GM21737 (cell line): ENCODE data around the gene THRB.

Source experiments
- ATAC-seq: cut with Tn5 transposase; IDR thresholded peaks from one replicate; pipeline ENCODE4 v1.9.1; 2021; ENCODE audit warnings: mild to moderate bottlenecking, moderate library complexity; ENCODE audit not compliant: unreplicated experiment

Gene THRB

GRCh38 chr3:24385012-24385615 lies 109.5 kb downstream of the THRB start:
- no peak for ATAC-seq

- ATAC-seq = no peak
Observed at GRCh38 chr3:24382647-24383046, 112.0 kb downstream of the THRB start.

GRCh38 chr3:24379936-24380335 lies 114.7 kb downstream of the THRB start:
- no peak for ATAC-seq

GRCh38 chr3:24378313-24378712 lies 116.3 kb downstream of the THRB start:
- ATAC-seq = no peak

DNA sequence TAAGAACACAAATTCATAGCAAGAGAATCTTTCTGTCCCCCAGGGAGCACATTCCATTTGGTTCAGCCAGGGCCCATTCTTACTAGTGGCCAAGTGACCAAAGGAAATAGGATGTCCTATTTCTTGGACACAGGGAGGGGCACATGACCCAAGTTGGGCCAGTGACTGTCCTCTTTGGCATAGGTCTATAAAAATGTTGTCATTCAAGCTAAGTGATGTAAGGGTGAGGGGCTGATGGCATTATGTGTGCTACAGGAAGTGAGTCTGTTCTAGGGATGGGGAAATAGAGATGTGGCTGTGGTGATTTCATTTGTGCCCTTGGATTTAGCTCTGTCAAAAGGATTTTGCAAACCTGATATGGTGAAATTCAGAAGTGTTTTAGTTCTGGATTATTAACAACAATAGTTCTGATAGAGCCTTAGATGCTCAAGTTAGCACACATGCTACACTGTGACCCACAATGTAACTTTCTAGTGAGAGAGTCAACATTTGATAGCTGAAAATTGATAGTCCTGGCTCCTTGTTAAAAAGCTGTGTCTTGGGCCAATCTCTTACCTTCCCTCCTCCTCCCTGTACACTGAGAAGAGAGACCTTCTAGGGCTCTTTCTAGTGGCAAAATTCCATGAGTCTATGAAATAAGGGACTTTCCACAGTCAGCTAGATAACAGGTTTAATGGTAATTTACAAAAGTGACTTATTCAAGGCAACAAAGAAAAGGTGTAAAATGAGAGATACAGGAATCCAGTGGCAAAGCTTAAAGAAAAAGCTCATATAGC lies 117.2 kb downstream of the THRB start:
- ATAC-seq = no peak

- no peak for ATAC-seq
Observed at GRCh38 chr3:24375947-24376384, 118.7 kb downstream of the THRB start.

GRCh38 chr3:24374801-24375200 lies 119.8 kb downstream of the THRB start:
- ATAC-seq = no peak

DNA sequence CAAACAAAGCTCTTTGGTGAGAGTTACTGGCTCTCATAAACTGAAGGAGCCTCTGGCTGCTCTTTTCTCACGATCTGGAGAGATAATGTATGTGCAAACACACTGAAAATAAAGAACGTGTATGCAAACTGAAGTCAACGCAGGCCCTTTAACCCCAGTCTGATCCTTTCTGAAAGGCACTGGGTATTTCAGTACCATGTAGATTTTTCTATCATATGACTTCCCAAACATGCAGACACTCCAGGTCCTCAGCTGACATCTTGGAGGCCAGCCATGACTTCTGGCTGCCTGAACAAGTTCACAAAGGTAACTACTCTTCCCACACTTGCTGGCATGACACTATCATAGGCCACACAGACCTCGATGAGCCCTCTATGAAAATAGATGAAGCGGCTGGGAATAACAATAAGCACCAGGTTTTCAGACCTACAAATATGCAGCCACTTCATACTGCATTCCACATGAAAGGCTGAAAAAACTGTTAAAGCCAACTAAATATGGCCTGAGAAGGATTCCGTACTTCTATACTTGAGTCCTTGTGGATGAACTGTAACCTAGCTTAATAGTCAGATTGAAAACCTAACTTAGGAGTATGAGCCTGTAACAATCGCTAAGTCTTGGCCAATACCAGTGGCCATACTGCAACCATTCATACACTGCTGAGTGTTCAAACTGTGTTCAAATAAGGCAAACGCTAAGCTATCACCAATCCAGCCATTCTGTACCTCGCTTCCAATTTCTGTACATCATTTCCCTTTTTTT lies 121.3 kb downstream of the THRB start:
- ATAC-seq = no peak

DNA sequence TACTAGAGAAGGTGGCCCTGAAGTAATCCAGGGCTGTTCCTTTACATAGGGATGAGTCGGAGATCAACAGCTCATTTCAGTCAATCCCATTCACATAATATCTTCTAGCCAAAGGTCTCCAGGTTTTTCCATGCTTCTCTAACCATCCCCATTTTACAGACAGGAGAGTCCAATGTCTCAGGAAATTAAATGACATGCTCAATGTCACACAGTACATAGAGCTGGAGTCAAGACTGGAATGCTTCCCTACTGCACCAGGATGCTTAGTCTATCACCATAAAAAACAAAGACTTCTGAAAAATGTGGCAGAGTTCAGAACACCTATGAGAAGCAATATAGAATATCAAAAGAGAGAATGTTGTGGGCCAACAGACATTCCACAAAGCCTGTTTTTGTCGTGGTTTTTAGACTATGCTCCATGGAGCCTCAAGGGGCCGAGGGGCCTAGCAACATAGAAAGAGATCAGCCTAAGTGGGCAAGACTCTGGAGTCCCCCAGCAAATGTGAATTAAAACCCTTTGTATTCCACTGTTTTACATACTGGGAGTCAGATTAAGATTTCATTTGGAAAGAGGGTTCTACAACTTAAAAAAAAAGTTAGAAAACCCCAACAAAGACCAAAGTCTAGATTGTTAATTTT lies 122.0 kb downstream of the THRB start:
- no peak for ATAC-seq

DNA sequence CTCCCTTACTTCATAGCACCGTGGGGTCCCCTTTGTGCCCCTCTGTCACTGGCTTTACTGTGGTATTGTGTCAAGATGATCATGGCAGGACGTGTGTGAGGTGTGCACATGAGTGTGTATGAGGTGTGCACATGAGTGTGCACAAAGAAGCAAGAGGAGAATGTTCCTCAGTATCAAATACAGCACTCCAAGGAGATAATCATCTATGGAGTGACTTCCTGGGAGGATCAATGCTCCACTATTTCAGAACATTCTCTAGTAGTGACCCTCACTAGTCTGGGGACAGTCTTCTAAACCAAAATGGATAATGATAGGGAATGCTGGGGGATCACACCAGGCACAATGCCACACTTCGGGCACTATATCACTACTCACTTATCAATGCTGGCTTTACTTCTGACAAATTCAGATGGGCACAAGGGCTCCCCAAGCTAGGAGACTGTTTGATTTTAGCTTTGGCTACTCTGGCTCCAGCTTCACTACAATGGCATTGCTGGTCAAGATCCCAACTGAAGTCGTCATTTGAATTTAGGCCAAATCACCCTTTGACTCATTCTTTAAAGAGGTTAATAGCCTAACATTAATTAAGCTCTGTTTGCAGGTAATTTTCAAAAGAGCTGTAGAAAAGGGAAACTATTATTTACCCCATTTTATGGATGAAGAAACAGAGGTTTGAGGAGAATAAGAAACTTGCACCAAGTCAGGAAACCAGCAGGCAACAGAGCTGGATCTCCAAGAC lies 124.1 kb downstream of the THRB start:
- no peak for ATAC-seq

GRCh38 chr3:24368605-24369004 lies 126.0 kb downstream of the THRB start:
- ATAC-seq = no peak

GRCh38 chr3:24367664-24368264 lies 126.9 kb downstream of the THRB start:
- ATAC-seq = no peak

DNA sequence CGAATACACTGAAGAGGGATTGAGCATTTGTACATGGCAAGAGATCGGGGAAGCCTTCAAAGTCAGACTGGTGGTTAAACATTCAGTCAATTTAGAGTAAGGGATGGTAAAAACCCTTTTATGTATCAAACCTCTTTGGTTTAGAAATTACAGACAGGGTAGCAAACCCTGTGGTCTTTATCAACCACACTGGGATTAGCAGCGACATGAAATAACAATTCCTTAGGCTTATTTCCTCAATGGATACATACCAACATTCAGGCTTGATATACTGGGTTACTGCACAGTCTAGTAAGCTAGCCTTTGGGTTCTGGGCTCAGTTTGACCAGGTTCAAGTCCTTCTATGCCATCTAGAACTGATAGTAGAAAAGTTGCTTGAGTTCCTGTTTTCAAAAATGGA lies 127.4 kb downstream of the THRB start:
- ATAC-seq = no peak

- no peak for ATAC-seq
Observed at GRCh38 chr3:24365168-24365567, 129.5 kb downstream of the THRB start.

GRCh38 chr3:24364359-24364758 lies 130.3 kb downstream of the THRB start:
- ATAC-seq = no peak

GRCh38 chr3:24363242-24363641 lies 131.4 kb downstream of the THRB start:
- no peak for ATAC-seq

- no peak for ATAC-seq
Observed at GRCh38 chr3:24361623-24362022, 133.0 kb downstream of the THRB start.

DNA sequence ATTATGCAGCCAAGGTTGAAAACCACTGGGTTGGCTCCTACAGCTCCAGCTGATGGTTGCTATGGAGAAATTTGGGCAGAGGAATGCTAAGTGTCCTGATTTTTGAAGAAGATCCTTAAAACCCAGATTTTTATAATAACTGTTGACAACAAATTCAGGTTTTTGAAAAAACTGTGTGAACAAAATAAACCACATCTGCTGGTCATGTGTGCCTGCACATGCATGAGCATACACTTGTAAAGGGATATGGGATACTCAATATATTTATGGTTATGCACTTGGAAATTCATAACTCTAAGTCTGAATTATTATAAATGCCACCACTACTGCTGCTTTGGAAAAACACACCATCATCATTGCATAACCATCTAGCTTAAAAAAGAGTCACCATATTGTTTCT lies 133.7 kb downstream of the THRB start:
- no peak for ATAC-seq

DNA sequence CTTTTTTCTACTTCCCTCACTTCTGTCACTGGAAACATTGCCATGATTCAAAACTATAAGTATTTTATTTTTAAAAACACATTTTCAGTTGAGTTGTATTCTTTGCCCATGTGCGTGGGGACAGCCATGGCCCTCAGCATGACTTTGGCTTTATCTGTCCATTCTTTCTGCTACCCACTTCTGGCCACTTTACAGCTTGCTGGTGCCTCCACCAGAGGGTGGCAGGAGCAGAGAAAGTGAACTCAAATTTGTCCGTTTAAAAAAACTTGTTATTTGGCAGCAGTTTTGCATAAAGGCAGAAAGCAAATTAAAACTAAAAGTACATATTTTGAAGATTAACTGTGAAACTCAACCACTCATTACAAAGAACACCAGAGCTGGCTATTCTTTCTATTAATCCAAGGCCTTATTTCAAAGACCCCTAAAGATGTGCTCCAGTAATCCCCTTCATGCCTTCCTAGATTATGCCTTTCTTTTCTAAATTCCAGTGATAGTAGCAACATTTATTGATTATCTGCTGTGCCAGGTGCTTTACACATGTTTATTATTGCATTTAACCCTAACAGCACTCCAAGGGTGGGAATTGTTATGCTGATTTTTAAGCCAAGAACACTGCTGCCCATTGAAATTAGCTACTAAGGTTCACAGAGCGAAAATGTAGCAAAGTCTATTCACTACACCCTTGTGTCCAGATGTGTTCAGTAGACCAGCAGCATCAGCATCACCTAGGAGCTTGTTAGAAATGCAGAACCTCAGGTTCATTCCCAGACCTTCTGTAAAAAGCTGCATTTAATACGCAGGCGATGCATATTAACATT lies 134.8 kb downstream of the THRB start:
- no peak for ATAC-seq
